ENCODE results near the gene CHTF8. TPM values are rescaled to one million over a fixed set of nuclear protein-coding genes. Genes with fewer than 3 reads are reported as not detected.

The CHTF8 gene
- total and polyA plus RNA-seq, 10 donors: 46.9 to 125 (median 88.5) TPM

DNA sequence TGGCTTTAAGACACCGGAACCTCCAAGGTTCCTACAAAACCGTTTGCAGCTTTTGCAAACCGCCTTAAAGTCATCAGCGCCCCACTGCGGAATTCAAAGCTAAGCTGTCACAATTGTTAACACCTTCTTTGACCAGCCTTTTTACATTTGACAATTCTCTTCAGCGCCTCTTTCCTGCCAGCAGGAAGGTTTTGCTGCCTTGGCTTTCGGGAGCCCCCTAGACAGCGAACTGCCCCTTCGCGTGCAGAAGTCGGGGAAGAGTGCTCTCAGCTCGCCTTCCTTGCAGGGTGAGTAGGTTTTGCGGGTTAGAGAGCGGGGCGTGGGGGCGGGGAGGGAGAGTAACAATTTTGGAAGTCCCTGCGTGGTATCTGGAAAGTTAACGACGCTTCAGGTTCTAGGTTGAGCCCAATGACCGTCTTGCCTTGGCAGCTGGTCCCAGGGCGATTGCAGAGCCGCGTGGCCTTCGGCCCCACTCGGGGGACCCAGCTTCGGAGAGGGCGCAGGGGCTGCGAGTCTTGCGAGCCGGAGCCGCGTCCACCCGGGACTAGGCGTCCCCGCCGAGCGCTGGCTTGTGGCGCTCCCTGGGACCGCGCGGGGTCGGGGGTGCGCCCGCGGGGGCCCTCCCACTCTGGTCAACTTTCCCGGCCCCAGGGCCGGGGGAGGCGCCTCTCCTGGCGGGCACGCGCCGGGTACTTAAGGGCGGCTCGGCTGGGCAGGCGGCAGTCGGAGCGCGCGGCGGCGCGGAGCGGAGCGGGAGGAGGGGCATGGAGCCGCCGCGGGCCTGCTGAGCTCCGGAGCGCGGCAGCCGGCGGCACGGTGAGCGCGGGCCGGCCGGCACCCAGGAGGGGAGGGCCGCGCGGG, 26.7 kb downstream of the CHTF8 start, which contains the start of gene HAS3:
TSS of gene HAS3 (plus strand) at position 153 of the 861 bp plus-strand sequence. CDS start 3,743 bp downstream, outside the sequence.
- H3K27ac ChIP-seq: no peak within 1 kb of the TSS
- H3K9me3 ChIP-seq: no peaks in the 10 kb centered on the region
- H3K36me3 ChIP-seq: peaks cover 0 to 23% (median 16%) of the 10 kb centered on the region in 6 donors
- 0 to 1% (median 0%) methylated on average over 39 to 80 of the region's 80 CpGs for WGBS, 5 donors
- no peak for TF ChIP-seq POLR2A (IDR thresholded peaks at IDR 0.05)
- peak in 2 of 3 donors; percentile 26 to 45 for TF ChIP-seq POLR2AphosphoS5 (IDR thresholded peaks at IDR 0.05)
- peaks cover 3 to 63% (median 35%) of the 10 kb centered on the region in 7 donors for H3K27me3 ChIP-seq (replicated peaks in 1 of 7)
- peaks cover 19 to 38% (median 27%) of the 10 kb centered on the region in 6 donors for H3K4me1 ChIP-seq
- intact Hi-C loops (cut with DNase I; ENCODE audit: low total_unique reads): no loop called here
- DNase-seq: peak; percentile 78
- H3K4me3 ChIP-seq: peak within 1 kb of the TSS; percentile 33 to 72 (median 46)

DNA sequence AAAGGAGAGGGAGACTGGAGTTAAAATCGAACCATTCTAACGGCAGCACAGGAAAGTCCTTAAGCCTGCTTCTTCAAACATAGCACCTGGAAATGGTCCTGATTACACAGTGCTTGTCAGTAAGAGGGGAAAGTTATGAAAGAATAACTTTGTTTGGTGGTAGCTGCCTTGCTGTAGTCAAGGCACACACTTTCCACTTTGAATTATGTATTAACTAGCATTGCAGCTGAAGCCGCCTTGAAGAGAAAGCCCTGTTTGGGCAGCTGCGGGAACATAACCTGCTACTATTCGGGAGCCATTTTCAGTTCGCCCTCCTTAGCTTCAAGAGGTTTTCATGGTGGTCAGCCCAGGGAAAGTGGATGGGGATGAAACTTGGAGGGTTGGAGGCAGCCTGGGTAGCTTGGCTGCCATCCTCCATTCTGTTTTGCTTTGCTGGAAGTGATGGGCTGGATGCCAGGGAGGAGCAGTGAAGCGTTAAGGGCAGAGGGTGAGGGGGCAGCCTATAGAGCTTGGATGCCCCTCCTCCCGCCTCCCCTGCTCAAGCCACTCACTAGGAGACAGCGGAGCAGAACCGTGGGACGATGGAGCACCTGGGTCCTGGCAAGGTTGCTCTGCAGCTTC, 32.2 kb downstream of the CHTF8 start:
- H3K27ac ChIP-seq: no peak overlapping the region
- no peaks in the 10 kb centered on the region for H3K9me3 ChIP-seq
- 77 to 87% (median 82%) methylated on average over 11 of the region's 11 CpGs for WGBS, 5 donors
- no peak for DNase-seq
- H3K36me3 ChIP-seq: no peaks in the 10 kb centered on the region
- peaks cover 0 to 17% (median 7%) of the 10 kb centered on the region in 7 donors for H3K27me3 ChIP-seq (replicated peaks in 1 of 7)
- H3K4me3 ChIP-seq: no peak overlapping the region
- TF ChIP-seq POLR2A (IDR thresholded peaks at IDR 0.05): no peak
- TF ChIP-seq POLR2AphosphoS5 (IDR thresholded peaks at IDR 0.05): no peak
- TF ChIP-seq, protein P1, sequence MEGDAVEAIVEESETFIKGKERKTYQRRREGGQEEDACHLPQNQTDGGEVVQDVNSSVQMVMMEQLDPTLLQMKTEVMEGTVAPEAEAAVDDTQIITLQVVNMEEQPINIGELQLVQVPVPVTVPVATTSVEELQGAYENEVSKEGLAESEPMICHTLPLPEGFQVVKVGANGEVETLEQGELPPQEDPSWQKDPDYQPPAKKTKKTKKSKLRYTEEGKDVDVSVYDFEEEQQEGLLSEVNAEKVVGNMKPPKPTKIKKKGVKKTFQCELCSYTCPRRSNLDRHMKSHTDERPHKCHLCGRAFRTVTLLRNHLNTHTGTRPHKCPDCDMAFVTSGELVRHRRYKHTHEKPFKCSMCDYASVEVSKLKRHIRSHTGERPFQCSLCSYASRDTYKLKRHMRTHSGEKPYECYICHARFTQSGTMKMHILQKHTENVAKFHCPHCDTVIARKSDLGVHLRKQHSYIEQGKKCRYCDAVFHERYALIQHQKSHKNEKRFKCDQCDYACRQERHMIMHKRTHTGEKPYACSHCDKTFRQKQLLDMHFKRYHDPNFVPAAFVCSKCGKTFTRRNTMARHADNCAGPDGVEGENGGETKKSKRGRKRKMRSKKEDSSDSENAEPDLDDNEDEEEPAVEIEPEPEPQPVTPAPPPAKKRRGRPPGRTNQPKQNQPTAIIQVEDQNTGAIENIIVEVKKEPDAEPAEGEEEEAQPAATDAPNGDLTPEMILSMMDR (IDR thresholded peaks at IDR 0.05 in 8 of 11, conservative IDR thresholded peaks at IDR 0.05 in 3 of 11): no peak
- H3K4me1 ChIP-seq: peaks cover 0 to 2% (median under 1%) of the 10 kb centered on the region in 6 donors
- intact Hi-C loops (cut with DNase I; ENCODE audit: low total_unique reads): no loop called here

GRCh38 chr16:69095193-69095592, 37.2 kb downstream of the CHTF8 start:
- Histone ChIP-seq H3K27me3 (replicated peaks in 1 of 7) (no peaks in the 10 kb centered on the region), H3K4me1 (no peaks in the 10 kb centered on the region), H3K9me3 (no peaks in the 10 kb centered on the region), H3K27ac (no peak overlapping the region), H3K4me3 (no peak overlapping the region), H3K36me3 (peaks cover 0 to under 1% (median 0%) of the 10 kb centered on the region in 6 donors)
- WGBS, 5 donors: 89 to 97% (median 94%) methylated on average over 6 of the region's 6 CpGs
- no peak for DNase-seq
- intact Hi-C loops (cut with DNase I; ENCODE audit: low total_unique reads): no loop called here
- TF ChIP-seq, protein P1 (IDR thresholded peaks at IDR 0.05 in 8 of 11, conservative IDR thresholded peaks at IDR 0.05 in 3 of 11): no peak
- TF ChIP-seq POLR2AphosphoS5 (IDR thresholded peaks at IDR 0.05) (no peak), POLR2A (IDR thresholded peaks at IDR 0.05) (no peak)

GRCh38 chr16:69094501-69094900, 37.9 kb downstream of the CHTF8 start:
- Histone ChIP-seq H3K4me3 (no peak overlapping the region), H3K36me3 (peaks cover 0 to 3% (median 0%) of the 10 kb centered on the region in 6 donors), H3K27me3 (replicated peaks in 1 of 7) (no peaks in the 10 kb centered on the region), H3K27ac (no peak overlapping the region), H3K4me1 (no peaks in the 10 kb centered on the region), H3K9me3 (no peaks in the 10 kb centered on the region)
- TF ChIP-seq, protein P1 (IDR thresholded peaks at IDR 0.05 in 8 of 11, conservative IDR thresholded peaks at IDR 0.05 in 3 of 11): no peak
- TF ChIP-seq POLR2AphosphoS5 (IDR thresholded peaks at IDR 0.05) (no peak), POLR2A (IDR thresholded peaks at IDR 0.05) (no peak)
- no peak for DNase-seq
- 67 to 81% (median 77%) methylated on average over 5 of the region's 5 CpGs for WGBS, 5 donors
- intact Hi-C loops (cut with DNase I; ENCODE audit: low total_unique reads): no loop called here
